ENCODE measurements around the gene OR6C76. TPM values are rescaled to one million over a fixed set of nuclear protein-coding genes. Genes with fewer than 3 reads are reported as not detected.
A peak's percentile ranks its signal among the peaks of the same experiment; 100 is the strongest.
"Not testable (repeated sequence)": the region's sequence is repeated elsewhere in the genome, so short reads cannot be mapped to it uniquely, and the experiment has no call there.

Gene OR6C76
- total RNA-seq, 2 donors from 2014 or later: not detected

DNA sequence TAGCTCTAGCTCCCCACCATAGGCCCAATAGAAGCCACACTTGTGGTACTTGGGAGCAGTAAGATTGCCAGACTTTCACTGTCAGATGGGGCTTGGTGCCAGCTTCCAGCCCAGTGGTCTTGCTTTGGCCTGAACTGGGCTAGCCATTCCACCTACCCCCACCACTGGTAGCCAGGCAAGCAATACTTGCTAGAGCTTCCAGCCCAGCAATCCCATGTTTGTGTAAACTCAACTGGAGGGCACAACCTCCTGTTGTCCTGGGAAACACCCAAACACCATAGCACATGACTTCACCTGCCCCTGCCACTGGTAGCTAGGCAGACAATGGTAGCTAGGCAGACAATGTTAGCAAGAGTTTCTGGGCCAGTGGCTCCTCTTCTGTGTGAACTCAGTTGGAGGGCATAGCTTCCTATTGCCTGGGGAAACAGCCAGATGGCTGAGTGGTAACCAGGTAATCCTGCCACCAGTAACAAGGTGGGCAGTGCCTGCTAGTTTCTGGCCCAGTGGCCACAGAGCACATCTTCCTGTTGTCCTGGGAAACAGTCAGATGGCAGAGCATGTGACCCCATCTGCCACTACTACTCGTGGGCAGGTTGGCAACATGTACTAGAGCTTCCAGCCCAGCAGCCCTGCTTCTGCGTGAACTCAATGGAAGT, 5.6 kb upstream of the OR6C76 start:
- H3K4me1 Mint-ChIP-seq: peaks cover 1% of the 10 kb centered on the region
- H3K27me3 Mint-ChIP-seq (ENCODE audit: insufficient read depth): no peaks in the 10 kb centered on the region
- no peak overlapping the region for H3K27ac Mint-ChIP-seq

DNA sequence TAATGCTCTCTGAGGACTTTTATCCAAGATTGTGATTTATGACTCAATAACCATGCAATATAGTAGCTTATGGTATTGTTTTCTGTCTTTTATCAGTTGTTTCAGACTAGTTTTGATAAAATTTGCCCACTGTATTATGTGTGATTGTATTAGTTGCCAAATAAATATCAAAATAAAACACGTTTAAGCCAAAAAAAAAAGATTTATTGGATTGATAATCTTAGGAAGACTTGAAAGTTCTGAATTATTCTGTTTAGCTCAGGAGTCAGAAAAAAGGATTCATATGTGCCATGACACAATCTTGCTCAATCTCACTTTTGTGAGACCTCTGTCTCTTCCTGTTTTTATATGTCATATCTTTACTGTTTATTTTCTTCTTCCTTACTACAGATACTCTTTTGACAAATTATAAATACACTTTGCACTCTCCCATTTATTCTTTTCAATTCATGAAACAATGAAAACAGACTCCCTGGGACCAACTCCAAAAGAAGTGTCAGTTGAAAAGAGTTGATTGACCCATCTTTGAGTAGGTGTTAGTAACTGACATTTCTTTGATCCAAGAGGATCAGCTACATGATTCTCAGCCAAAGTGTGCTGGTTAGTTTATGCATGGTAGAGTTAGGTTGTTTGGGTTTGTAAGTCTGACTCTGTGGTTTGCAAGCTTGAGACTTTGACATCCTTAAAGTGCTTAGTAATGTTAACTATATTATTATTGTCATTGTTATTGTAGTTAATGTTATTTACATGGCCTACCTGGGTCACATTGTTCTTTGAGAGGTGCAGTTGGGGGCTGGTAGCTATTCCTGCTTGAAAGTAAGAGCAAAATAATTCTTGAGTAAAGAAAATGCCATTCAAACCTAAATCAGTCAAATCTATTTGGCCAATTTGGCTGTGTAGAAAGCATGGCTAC, 2.5 kb downstream of the OR6C76 start:
- Histone ChIP-seq H3K9ac (ENCODE audit: extremely low read depth, low read length, poor library complexity, severe bottlenecking) (no peak overlapping the region), H3K4me1 (ENCODE audit: control insufficient read depth, insufficient read depth, low read length) (no peaks in the 10 kb centered on the region), H3K9me3 (ENCODE audit: control insufficient read depth, low read length) (no peaks in the 10 kb centered on the region), H3K27ac (ENCODE audit: low read depth, low read length) (no peak overlapping the region), H3K36me3 (ENCODE audit: control insufficient read depth, insufficient read depth, low read length) (no peaks in the 10 kb centered on the region), H3K4me3 (ENCODE audit: low read length) (no peak overlapping the region), H3K27me3 (ENCODE audit: control insufficient read depth, insufficient read depth, low read length, poor library complexity, severe bottlenecking) (no peaks in the 10 kb centered on the region)
- H3K27me3 Mint-ChIP-seq (ENCODE audit: insufficient read depth): no peaks in the 10 kb centered on the region
- no peak overlapping the region for H3K4me3 Mint-ChIP-seq
- H3K36me3 Mint-ChIP-seq (ENCODE audit: low read depth): no peaks in the 10 kb centered on the region
- TF ChIP-seq, protein P1, sequence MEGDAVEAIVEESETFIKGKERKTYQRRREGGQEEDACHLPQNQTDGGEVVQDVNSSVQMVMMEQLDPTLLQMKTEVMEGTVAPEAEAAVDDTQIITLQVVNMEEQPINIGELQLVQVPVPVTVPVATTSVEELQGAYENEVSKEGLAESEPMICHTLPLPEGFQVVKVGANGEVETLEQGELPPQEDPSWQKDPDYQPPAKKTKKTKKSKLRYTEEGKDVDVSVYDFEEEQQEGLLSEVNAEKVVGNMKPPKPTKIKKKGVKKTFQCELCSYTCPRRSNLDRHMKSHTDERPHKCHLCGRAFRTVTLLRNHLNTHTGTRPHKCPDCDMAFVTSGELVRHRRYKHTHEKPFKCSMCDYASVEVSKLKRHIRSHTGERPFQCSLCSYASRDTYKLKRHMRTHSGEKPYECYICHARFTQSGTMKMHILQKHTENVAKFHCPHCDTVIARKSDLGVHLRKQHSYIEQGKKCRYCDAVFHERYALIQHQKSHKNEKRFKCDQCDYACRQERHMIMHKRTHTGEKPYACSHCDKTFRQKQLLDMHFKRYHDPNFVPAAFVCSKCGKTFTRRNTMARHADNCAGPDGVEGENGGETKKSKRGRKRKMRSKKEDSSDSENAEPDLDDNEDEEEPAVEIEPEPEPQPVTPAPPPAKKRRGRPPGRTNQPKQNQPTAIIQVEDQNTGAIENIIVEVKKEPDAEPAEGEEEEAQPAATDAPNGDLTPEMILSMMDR (conservative IDR thresholded peaks at IDR 0.05): no peak
- DNase-seq: no peak
- H3K4me1 Mint-ChIP-seq: peaks cover 7% of the 10 kb centered on the region
- H3K9me3 Mint-ChIP-seq: peaks cover 2% of the 10 kb centered on the region
- no peak overlapping the region for H3K27ac Mint-ChIP-seq
- WGBS, 2 experiments (ENCODE audit: insufficient coverage in 1 of 2, insufficient read length in 1 of 2): 73% methylated on average over 1 of the region's 1 CpG; no CpG with 5 or more reads in 1 of the 2 experiments

More for the DNA sequence above, 5.6 kb upstream of the OR6C76 start:
- no peaks in the 10 kb centered on the region for H3K36me3 ChIP-seq (ENCODE audit: control insufficient read depth, insufficient read depth, low read length)
- Mint-ChIP-seq H3K36me3 (ENCODE audit: low read depth) (no peaks in the 10 kb centered on the region), H3K4me3 (no peak overlapping the region), H3K9me3 (no peaks in the 10 kb centered on the region)
- no peak overlapping the region for H3K4me3 ChIP-seq (ENCODE audit: low read length)
- peak; percentile 44 for DNase-seq
- 88% methylated on average over 2 of the region's 2 CpGs for WGBS, 2 experiments (ENCODE audit: insufficient coverage in 1 of 2, insufficient read length in 1 of 2)
- no peaks in the 10 kb centered on the region for H3K9me3 ChIP-seq (ENCODE audit: control insufficient read depth, low read length)
- H3K27ac ChIP-seq (ENCODE audit: low read depth, low read length): peak overlapping the region; percentile 19
- no peaks in the 10 kb centered on the region for H3K27me3 ChIP-seq (ENCODE audit: control insufficient read depth, insufficient read depth, low read length, poor library complexity, severe bottlenecking)
- TF ChIP-seq, protein P1 (conservative IDR thresholded peaks at IDR 0.05): no peak
- no peaks in the 10 kb centered on the region for H3K4me1 ChIP-seq (ENCODE audit: control insufficient read depth, insufficient read depth, low read length)
- no peak overlapping the region for H3K9ac ChIP-seq (ENCODE audit: extremely low read depth, low read length, poor library complexity, severe bottlenecking)

DNA sequence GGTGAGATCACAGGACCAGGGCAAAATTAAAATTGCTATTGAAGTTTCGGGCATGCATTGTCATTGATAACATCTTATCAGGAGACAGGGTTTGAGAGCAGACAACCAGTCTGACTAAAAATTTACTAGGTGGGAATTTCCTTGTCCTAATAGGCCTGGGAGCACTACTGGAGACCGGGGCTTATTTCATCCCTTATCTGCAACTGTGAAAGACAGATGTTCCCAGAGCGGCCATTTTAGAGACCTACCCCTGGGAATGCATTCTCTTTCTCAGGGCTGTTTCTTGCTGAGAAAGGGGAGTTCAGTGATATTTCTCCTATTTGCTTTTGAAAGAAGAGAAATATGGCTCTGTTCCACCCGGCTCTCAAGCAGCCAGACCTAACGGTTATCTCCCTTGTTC, 15.2 kb downstream of the OR6C76 start:
- not testable (repeated sequence) for H3K4me1 ChIP-seq (ENCODE audit: control insufficient read depth, insufficient read depth, low read length); H3K27ac ChIP-seq (ENCODE audit: low read depth, low read length); H3K27me3 ChIP-seq (ENCODE audit: control insufficient read depth, insufficient read depth, low read length, poor library complexity, severe bottlenecking); H3K4me1 Mint-ChIP-seq; H3K4me3 Mint-ChIP-seq; H3K27ac Mint-ChIP-seq; H3K36me3 Mint-ChIP-seq (ENCODE audit: low read depth); H3K36me3 ChIP-seq (ENCODE audit: control insufficient read depth, insufficient read depth, low read length); H3K27me3 Mint-ChIP-seq (ENCODE audit: insufficient read depth); H3K4me3 ChIP-seq (ENCODE audit: low read length); H3K9ac ChIP-seq (ENCODE audit: extremely low read depth, low read length, poor library complexity, severe bottlenecking)
- peak; percentile 48 for DNase-seq
- H3K9me3 Mint-ChIP-seq: peaks cover 29% of the 10 kb centered on the region
- peaks cover 26% of the 10 kb centered on the region for H3K9me3 ChIP-seq (ENCODE audit: control insufficient read depth, low read length)
- WGBS, 2 experiments (ENCODE audit: insufficient coverage in 1 of 2, insufficient read length in 1 of 2): 79 to 100% methylated on average over 2 to 5 of the region's 5 CpGs
